CD4-positive, alpha-beta T cell treated with Interleukin-6 for 4 hours (primary cell): ENCODE measurements around the gene IFI27L1.

Experiments used
- DNase-seq: peaks from one replicate; pipeline ENCODE4 v3.0.0-alpha.2; 2020; ENCODE audit warnings: mixed read lengths

IFI27L1 gene

GRCh38 chr14:94115631-94116030, 34.5 kb downstream of the IFI27L1 start:
- no peak for DNase-seq

- DNase-seq, result no peak
These were observed 35.6 kb downstream of the IFI27L1 start for GRCh38 chr14:94116701-94117100.

GRCh38 chr14:94117856-94118255, 36.7 kb downstream of the IFI27L1 start:
- no peak for DNase-seq

- DNase-seq, result no peak
These were observed 38.0 kb downstream of the IFI27L1 start for GRCh38 chr14:94119071-94119470.

- DNase-seq, result no peak
These were observed 39.7 kb downstream of the IFI27L1 start for GRCh38 chr14:94120667-94121340.

- DNase-seq, result no peak
These were observed 40.4 kb downstream of the IFI27L1 start for GRCh38 chr14:94121485-94121884.

GRCh38 chr14:94122438-94122837, 41.3 kb downstream of the IFI27L1 start:
- DNase-seq, result no peak

GRCh38 chr14:94123296-94123695, 42.2 kb downstream of the IFI27L1 start:
- DNase-seq, result no peak

- DNase-seq, result no peak
These were observed 42.8 kb downstream of the IFI27L1 start for GRCh38 chr14:94123868-94124267.

GRCh38 chr14:94124582-94125377, 43.7 kb downstream of the IFI27L1 start:
- no peak for DNase-seq

- DNase-seq, result no peak
These were observed 44.7 kb downstream of the IFI27L1 start for GRCh38 chr14:94125659-94126418.

GRCh38 chr14:94126419-94126677, 45.2 kb downstream of the IFI27L1 start:
- DNase-seq, result no peak

- no peak for DNase-seq
These were observed 45.7 kb downstream of the IFI27L1 start for GRCh38 chr14:94126800-94127199.

GRCh38 chr14:94127330-94127729, 46.2 kb downstream of the IFI27L1 start:
- DNase-seq, result no peak

GRCh38 chr14:94128216-94128839, 47.2 kb downstream of the IFI27L1 start:
- no peak for DNase-seq

GRCh38 chr14:94129111-94129757, 48.1 kb downstream of the IFI27L1 start, which contains the start of gene IFI27L2:
TSS of gene IFI27L2 (minus strand) at chr14:94129604. CDS start at chr14:94129564, 40 bp downstream.
- DNase-seq, result peak; percentile 85

GRCh38 chr14:94129758-94130414, 48.8 kb downstream of the IFI27L1 start:
- DNase-seq, result peak; percentile 62

- peak; percentile 75 for DNase-seq
These were observed 51.3 kb downstream of the IFI27L1 start for GRCh38 chr14:94132285-94132887.

- no peak for DNase-seq
These were observed 54.4 kb downstream of the IFI27L1 start for GRCh38 chr14:94135476-94135875.

GRCh38 chr14:94136575-94137331, 55.6 kb downstream of the IFI27L1 start:
- DNase-seq, result peak; percentile 87

- no peak for DNase-seq
These were observed 57.1 kb downstream of the IFI27L1 start for GRCh38 chr14:94138251-94138650.
